ENCODE measurements around the gene LYPD1. TPM values are rescaled to one million over a fixed set of nuclear protein-coding genes. Genes with fewer than 3 reads are reported as not detected.

Gene LYPD1
- total RNA-seq, 1 experiment from 2014 or later, result 34.3 TPM

- peaks cover 9% of the 10 kb centered on the region for H3K36me3 Mint-ChIP-seq (ENCODE audit: insufficient read depth, unreplicated experiment)
- no peaks in the 10 kb centered on the region for H3K27me3 Mint-ChIP-seq (ENCODE audit: unreplicated experiment)
- no peak overlapping the region for H3K4me3 Mint-ChIP-seq (ENCODE audit: low read depth, unreplicated experiment)
- no peaks in the 10 kb centered on the region for H3K9me3 Mint-ChIP-seq (ENCODE audit: low read depth, unreplicated experiment)
- no peak for TF ChIP-seq CTCF (IDR thresholded peaks at IDR 0.05; ENCODE audit: unreplicated experiment)
- H3K27ac Mint-ChIP-seq (ENCODE audit: unreplicated experiment), result no peak overlapping the region
- intact Hi-C loops (cut with micrococcal nuclease; ENCODE audit: unreplicated experiment), result no loop called here
- H3K4me1 Mint-ChIP-seq (ENCODE audit: low read depth, unreplicated experiment), result peaks cover 17% of the 10 kb centered on the region
- no peak for DNase-seq
- CTCF ChIA-PET, result no interaction called here
- no TSS peak for BruUV-seq (replicated peaks)
These were observed 49.9 kb downstream of the LYPD1 start for GRCh38 chr2:132620115-132620514.

- no peak for DNase-seq
- Mint-ChIP-seq H3K9me3 (ENCODE audit: low read depth, unreplicated experiment) (no peaks in the 10 kb centered on the region), H3K27ac (ENCODE audit: unreplicated experiment) (no peak overlapping the region), H3K4me3 (ENCODE audit: low read depth, unreplicated experiment) (no peak overlapping the region), H3K27me3 (ENCODE audit: unreplicated experiment) (no peaks in the 10 kb centered on the region), H3K4me1 (ENCODE audit: low read depth, unreplicated experiment) (peaks cover 17% of the 10 kb centered on the region), H3K36me3 (ENCODE audit: insufficient read depth, unreplicated experiment) (peaks cover 9% of the 10 kb centered on the region)
- CTCF ChIA-PET, result no interaction called here
- BruUV-seq (replicated peaks), result no TSS peak
- TF ChIP-seq CTCF (IDR thresholded peaks at IDR 0.05; ENCODE audit: unreplicated experiment), result no peak
- intact Hi-C loops (cut with micrococcal nuclease; ENCODE audit: unreplicated experiment), result no loop called here
These were observed 51.3 kb downstream of the LYPD1 start for GRCh38 chr2:132618734-132619133.

GRCh38 chr2:132617989-132618388 is 52.0 kb downstream of the LYPD1 start:
- H3K9me3 Mint-ChIP-seq (ENCODE audit: low read depth, unreplicated experiment), result no peaks in the 10 kb centered on the region
- no peak for DNase-seq
- peaks cover 17% of the 10 kb centered on the region for H3K4me1 Mint-ChIP-seq (ENCODE audit: low read depth, unreplicated experiment)
- no peak overlapping the region for H3K4me3 Mint-ChIP-seq (ENCODE audit: low read depth, unreplicated experiment)
- TF ChIP-seq CTCF (IDR thresholded peaks at IDR 0.05; ENCODE audit: unreplicated experiment), result no peak
- H3K36me3 Mint-ChIP-seq (ENCODE audit: insufficient read depth, unreplicated experiment), result peaks cover 9% of the 10 kb centered on the region
- no peak overlapping the region for H3K27ac Mint-ChIP-seq (ENCODE audit: unreplicated experiment)
- BruUV-seq (replicated peaks), result no TSS peak
- no peaks in the 10 kb centered on the region for H3K27me3 Mint-ChIP-seq (ENCODE audit: unreplicated experiment)
- CTCF ChIA-PET, result no interaction called here
- intact Hi-C loops (cut with micrococcal nuclease; ENCODE audit: unreplicated experiment), result loop anchor here (1.0 kb wide), 1 partner anchor 22 kb away; no protein-coding TSS in a partner anchor

GRCh38 chr2:132615329-132616085 is 54.5 kb downstream of the LYPD1 start:
- Mint-ChIP-seq H3K9me3 (ENCODE audit: low read depth, unreplicated experiment) (no peaks in the 10 kb centered on the region), H3K4me1 (ENCODE audit: low read depth, unreplicated experiment) (peaks cover 8% of the 10 kb centered on the region), H3K27ac (ENCODE audit: unreplicated experiment) (no peak overlapping the region), H3K4me3 (ENCODE audit: low read depth, unreplicated experiment) (no peak overlapping the region), H3K36me3 (ENCODE audit: insufficient read depth, unreplicated experiment) (peaks cover 6% of the 10 kb centered on the region), H3K27me3 (ENCODE audit: unreplicated experiment) (no peaks in the 10 kb centered on the region)
- DNase-seq, result no peak
- CTCF ChIA-PET, result no interaction called here
- intact Hi-C loops (cut with micrococcal nuclease; ENCODE audit: unreplicated experiment), result no loop called here
- no TSS peak for BruUV-seq (replicated peaks)
- no peak for TF ChIP-seq CTCF (IDR thresholded peaks at IDR 0.05; ENCODE audit: unreplicated experiment)

Data from Calu3 (cell line).